K562 (cell line): Measurements from ENCODE around the gene TXN. TPM values are rescaled to one million over a fixed set of nuclear protein-coding genes. Genes with fewer than 3 reads are reported as not detected.

ENCODE experiments used
- BCOR ChIP-seq: fragments of 450-650 bp; IDR thresholded peaks from 2 replicates; pipeline ENCODE4 v1.6.1; 2016
- CBX3 ChIP-seq, 2 experiments: IDR thresholded peaks; 1 replicate in 1 of 2; 2 replicates in 1 of 2; pipeline ENCODE4 v1.6.1; 2012; ENCODE audit warnings: inconsistent platforms in 2 of 2, low read length in 2 of 2, borderline replicate concordance in 1 of 2, control low read depth in 1 of 2
- CBX5 ChIP-seq: IDR thresholded peaks from 2 replicates; pipeline ENCODE4 v1.6.1; 2014; ENCODE audit warnings: low read depth, borderline replicate concordance
- ESRRA ChIP-seq: fragments of 450-650 bp; IDR thresholded peaks from 2 replicates; pipeline ENCODE4 v1.6.1; 2014; ENCODE audit warnings: low read depth, mild to moderate bottlenecking, moderate library complexity, borderline replicate concordance
- FIP1L1 ChIP-seq: fragments of 200-400 bp; formaldehyde crosslinking; IDR thresholded peaks from 2 replicates; pipeline ENCODE4 v1.6.1; 2018; ENCODE audit warnings: mild to moderate bottlenecking, low read depth, low read length; ENCODE audit not compliant: poor library complexity, severe bottlenecking
- HDAC3 ChIP-seq: fragments of 450-650 bp; IDR thresholded peaks from 2 replicates; pipeline ENCODE4 v1.6.1; 2018; ENCODE audit warnings: borderline replicate concordance, mild to moderate bottlenecking, moderate library complexity; ENCODE audit not compliant: partially characterized antibody
- MAFF ChIP-seq: IDR thresholded peaks from 2 replicates; pipeline ENCODE4 v1.6.1; 2012; ENCODE audit warnings: low read length, improper control_type of control experiment
- STAG1 ChIP-seq: sonication (generic); formaldehyde crosslinking; IDR thresholded peaks from 2 replicates; pipeline ENCODE4 v1.5.0; 2020; ENCODE audit warnings: missing genetic modification reagents, borderline replicate concordance
- WHSC1 ChIP-seq: IDR thresholded peaks from one replicate; pipeline ENCODE4 v1.6.1; 2012; ENCODE audit warnings: low read length, control low read depth, inconsistent platforms
- ZNF780A ChIP-seq: fragments of 250-450 bp; sonication (Bioruptor Pico); IDR thresholded peaks from 2 replicates; pipeline ENCODE4 v1.5.0; 2021; ENCODE audit warnings: mild to moderate bottlenecking
- polyA plus RNA-seq, 8 experiments: library from polyadenylated mRNA; depleted of rRNA in 4 of 8; stranded (reverse) in 5 of 8; unstranded in 3 of 8; fragments of >200 nt; fragmentation: Nextera tagmentation in 2 of 8; fragmentation: Illumina TruSeq in 1 of 8; extraction: Ambion mirVana in 2 of 8; extraction: Trizol in 1 of 8; gene quantifications; 2 replicates each; pipeline versions ENCODE4 v1.2.1 to v1.2.3, GENCODE V29; 2011 to 2014; ENCODE audit warnings: inconsistent platforms in 1 of 8, missing spikeins in 1 of 8
- total RNA-seq, 7 experiments: library from RNA; depleted of rRNA in 6 of 7; stranded (reverse); fragments of >200 nt in 6 of 7; fragmentation: Illumina TruSeq in 2 of 7; extraction: Trizol in 2 of 7; gene quantifications; 2 replicates each; pipeline versions ENCODE4 v1.2.1 to v1.2.3, GENCODE V29; 2011 to 2021; ENCODE audit warnings: low replicate concordance in 1 of 7
- TF ChIP-seq, protein P1 (sequence below): fragments of 450-650 bp; formaldehyde crosslinking; IDR thresholded peaks from 2 replicates; pipeline ENCODE4 v1.4.0; 2022; ENCODE audit warnings: mild to moderate bottlenecking, moderate library complexity
- TF ChIP-seq, protein P2 (sequence below), 2 experiments: fragments of 450-650 bp; IDR thresholded peaks; 2 replicates each; pipeline ENCODE4 v1.6.1; 2016; ENCODE audit warnings: mild to moderate bottlenecking in 2 of 2, borderline replicate concordance in 1 of 2, low read depth in 1 of 2, moderate library complexity in 1 of 2
- TF ChIP-seq, protein P3 (sequence below): IDR thresholded peaks from 3 replicates; pipeline ENCODE4 v1.6.1; 2011; ENCODE audit warnings: borderline replicate concordance, mild to moderate bottlenecking, moderate library complexity; ENCODE audit not compliant: insufficient read length; ENCODE audit errors: extremely low read depth

The TXN gene
- total and polyA plus RNA-seq, 9 of the 15 experiments (the other 6 are each of a cell fraction or from before 2014, with no cell fraction given) = 272 to 1,596 (median 514) TPM

DNA sequence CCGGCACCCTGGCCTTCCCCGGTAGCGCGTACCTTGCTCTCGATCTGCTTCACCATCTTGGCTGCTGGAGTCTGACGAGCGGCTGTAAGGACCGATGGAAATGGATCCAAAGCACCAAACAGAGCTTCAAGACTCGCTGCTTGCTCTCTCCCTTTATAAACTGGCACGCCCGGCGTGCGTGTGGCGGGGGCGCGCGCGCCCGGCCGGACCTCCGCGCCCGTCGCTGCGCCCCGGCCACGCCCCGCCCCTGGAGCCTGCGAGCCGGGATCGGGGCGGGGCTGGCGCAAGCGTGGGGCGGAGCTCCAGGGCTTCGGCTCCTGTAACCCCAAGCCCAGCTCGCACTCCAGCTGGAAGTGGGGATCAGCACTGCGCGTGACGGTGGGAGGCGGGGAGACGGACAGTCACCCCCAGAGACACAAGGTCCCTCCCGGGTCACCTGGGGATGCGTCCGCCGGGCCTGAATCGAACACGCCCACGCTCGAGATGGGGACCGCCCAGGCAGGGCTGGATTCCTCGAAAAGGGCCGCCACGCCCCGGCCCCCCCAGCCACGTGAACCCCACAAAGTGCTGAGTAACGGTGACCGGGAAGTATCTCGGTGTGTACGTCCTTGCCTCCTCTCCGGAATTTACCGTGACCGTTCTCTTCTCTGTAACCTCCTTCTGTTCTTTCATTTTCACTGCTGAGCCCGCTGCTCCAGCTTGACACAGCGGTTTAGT, at the start of gene TXN (continued):
- TF ChIP-seq, protein P1, sequence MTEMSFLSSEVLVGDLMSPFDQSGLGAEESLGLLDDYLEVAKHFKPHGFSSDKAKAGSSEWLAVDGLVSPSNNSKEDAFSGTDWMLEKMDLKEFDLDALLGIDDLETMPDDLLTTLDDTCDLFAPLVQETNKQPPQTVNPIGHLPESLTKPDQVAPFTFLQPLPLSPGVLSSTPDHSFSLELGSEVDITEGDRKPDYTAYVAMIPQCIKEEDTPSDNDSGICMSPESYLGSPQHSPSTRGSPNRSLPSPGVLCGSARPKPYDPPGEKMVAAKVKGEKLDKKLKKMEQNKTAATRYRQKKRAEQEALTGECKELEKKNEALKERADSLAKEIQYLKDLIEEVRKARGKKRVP (CRISPR knock-in tag) = no peak
- TF ChIP-seq CBX3 (IDR thresholded peaks at IDR 0.05; ENCODE audit: borderline replicate concordance in 1 of 2, low read length in 2 of 2) = peak in 1 of 2 experiments; percentile 28; a peak in 1 of 3 replicates
- TF ChIP-seq, protein P2, sequence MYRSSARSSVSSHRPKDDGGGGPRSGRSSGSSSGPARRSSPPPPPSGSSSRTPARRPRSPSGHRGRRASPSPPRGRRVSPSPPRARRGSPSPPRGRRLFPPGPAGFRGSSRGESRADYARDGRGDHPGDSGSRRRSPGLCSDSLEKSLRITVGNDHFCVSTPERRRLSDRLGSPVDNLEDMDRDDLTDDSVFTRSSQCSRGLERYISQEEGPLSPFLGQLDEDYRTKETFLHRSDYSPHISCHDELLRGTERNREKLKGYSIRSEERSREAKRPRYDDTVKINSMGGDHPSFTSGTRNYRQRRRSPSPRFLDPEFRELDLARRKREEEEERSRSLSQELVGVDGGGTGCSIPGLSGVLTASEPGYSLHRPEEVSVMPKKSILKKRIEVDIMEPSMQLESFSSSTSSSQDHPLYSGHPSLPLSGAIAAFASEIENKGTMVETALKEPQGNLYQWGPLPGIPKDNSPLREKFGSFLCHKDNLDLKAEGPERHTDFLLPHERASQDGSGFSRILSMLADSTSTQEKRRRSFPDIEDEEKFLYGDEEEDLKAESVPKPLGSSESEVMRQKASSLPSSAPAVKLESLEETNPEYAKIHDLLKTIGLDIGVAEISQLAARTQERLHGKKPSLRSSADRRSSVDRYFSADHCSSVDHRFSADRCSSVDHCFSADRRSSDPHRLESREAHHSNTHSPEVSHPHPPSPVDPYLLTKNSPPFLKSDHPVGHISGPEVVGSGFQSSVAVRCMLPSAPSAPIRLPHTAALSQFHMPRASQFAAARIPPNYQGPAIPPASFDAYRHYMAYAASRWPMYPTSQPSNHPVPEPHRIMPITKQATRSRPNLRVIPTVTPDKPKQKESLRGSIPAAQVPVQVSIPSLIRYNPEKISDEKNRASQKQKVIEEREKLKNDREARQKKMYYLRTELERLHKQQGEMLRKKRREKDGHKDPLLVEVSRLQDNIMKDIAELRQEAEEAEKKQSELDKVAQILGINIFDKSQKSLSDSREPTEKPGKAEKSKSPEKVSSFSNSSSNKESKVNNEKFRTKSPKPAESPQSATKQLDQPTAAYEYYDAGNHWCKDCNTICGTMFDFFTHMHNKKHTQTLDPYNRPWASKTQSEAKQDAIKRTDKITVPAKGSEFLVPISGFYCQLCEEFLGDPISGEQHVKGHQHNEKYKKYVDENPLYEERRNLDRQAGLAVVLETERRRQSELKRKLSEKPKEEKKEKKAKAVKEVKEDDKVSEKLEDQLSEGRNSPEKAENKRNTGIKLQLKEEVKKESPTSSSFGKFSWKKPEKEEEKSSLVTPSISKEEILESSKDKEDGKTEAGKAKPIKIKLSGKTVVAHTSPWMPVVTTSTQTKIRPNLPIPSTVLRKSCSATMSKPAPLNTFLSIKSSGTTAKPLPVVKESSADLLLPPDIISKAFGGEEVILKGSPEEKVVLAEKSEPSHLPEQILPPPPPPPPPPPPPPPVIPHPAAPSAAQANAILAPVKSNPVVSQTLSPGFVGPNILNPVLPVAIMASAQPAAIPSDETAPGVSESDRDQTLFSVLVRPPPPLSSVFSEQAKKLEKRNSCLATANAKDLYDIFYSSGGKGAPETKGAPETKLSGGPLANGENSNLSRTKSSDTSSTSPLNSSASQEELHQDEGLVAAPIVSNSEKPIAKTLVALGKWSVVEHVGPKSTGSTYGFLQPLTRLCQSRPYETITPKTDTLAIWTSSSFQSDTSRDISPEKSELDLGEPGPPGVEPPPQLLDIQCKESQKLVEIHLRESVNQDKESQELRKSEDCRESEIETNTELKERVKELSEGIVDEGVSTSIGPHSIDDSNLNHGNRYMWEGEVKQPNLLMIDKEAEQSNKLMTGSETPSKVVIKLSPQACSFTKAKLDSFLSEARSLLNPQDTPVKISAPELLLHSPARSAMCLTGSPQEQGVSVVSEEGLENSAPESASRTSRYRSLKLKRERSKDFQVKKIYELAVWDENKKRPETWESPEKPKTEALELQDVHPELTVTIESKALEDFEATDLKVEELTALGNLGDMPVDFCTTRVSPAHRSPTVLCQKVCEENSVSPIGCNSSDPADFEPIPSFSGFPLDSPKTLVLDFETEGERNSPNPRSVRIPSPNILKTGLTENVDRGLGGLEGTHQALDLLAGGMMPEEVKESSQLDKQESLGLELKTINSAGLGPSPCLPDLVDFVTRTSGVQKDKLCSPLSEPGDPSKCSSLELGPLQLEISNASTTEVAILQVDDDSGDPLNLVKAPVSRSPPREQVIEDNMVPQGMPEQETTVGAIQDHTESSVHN (IDR thresholded peaks at IDR 0.05; ENCODE audit: borderline replicate concordance in 1 of 2, low read depth in 1 of 2) = peak in 1 of 2 experiments; percentile 75; a peak in 2 of 4 replicates
- no peak for TF ChIP-seq WHSC1
- no peak for TF ChIP-seq FIP1L1
- TF ChIP-seq, protein P3, sequence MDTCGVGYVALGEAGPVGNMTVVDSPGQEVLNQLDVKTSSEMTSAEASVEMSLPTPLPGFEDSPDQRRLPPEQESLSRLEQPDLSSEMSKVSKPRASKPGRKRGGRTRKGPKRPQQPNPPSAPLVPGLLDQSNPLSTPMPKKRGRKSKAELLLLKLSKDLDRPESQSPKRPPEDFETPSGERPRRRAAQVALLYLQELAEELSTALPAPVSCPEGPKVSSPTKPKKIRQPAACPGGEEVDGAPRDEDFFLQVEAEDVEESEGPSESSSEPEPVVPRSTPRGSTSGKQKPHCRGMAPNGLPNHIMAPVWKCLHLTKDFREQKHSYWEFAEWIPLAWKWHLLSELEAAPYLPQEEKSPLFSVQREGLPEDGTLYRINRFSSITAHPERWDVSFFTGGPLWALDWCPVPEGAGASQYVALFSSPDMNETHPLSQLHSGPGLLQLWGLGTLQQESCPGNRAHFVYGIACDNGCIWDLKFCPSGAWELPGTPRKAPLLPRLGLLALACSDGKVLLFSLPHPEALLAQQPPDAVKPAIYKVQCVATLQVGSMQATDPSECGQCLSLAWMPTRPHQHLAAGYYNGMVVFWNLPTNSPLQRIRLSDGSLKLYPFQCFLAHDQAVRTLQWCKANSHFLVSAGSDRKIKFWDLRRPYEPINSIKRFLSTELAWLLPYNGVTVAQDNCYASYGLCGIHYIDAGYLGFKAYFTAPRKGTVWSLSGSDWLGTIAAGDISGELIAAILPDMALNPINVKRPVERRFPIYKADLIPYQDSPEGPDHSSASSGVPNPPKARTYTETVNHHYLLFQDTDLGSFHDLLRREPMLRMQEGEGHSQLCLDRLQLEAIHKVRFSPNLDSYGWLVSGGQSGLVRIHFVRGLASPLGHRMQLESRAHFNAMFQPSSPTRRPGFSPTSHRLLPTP = no peak
- TF ChIP-seq MAFF = peak; percentile 89
- no peak for TF ChIP-seq BCOR
- no peak for TF ChIP-seq CBX5
- no peak for TF ChIP-seq ZNF780A (CRISPR knock-in tag)
- TF ChIP-seq HDAC3 = peak; percentile 76
- TF ChIP-seq ESRRA = no peak
- no peak for TF ChIP-seq STAG1 (CRISPR knock-in tag)
